Nephron (organoid): Measurements from ENCODE around the gene DNAJC11.
A peak's percentile ranks its signal among the peaks of the same experiment; 100 is the strongest.
"Not testable (repeated sequence)": the region's sequence is repeated elsewhere in the genome, so short reads cannot be mapped to it uniquely, and the experiment has no call there.

ENCODE experiments used
- H3K27ac Mint-ChIP-seq, 3 experiments: 2 replicates each; pipeline ENCODE4 v1.8.0; 2020; ENCODE audit warnings: mixed read lengths in 3 of 3, mild to moderate bottlenecking in 2 of 3, moderate library complexity in 1 of 3
- H3K27me3 Mint-ChIP-seq: 2 replicates; pipeline ENCODE4 v1.8.0; 2021; ENCODE audit warnings: low read depth, mild to moderate bottlenecking, moderate library complexity, mixed read lengths
- H3K36me3 Mint-ChIP-seq: 2 replicates; pipeline ENCODE4 v1.8.0; 2020; ENCODE audit warnings: low read depth, mixed read lengths
- H3K4me1 Mint-ChIP-seq: 2 replicates; pipeline ENCODE4 v1.8.0; 2020; ENCODE audit warnings: mixed read lengths
- H3K4me3 Mint-ChIP-seq, 3 experiments: 2 replicates each; pipeline ENCODE4 v1.8.0; 2020; ENCODE audit warnings: mild to moderate bottlenecking in 3 of 3, mixed read lengths in 3 of 3, moderate library complexity in 2 of 3
- H3K9me3 Mint-ChIP-seq: 2 replicates; pipeline ENCODE4 v1.8.0; 2020; ENCODE audit warnings: mixed read lengths
- CTCF ChIP-seq, 3 experiments: fragments of 200-600 bp; sonication (generic); IDR thresholded peaks; one replicate each; pipeline ENCODE4 v1.5.0; 2021; ENCODE audit warnings: antibody characterized with exemption in 3 of 3; ENCODE audit not compliant: unreplicated experiment in 3 of 3

The DNAJC11 gene, protein sequence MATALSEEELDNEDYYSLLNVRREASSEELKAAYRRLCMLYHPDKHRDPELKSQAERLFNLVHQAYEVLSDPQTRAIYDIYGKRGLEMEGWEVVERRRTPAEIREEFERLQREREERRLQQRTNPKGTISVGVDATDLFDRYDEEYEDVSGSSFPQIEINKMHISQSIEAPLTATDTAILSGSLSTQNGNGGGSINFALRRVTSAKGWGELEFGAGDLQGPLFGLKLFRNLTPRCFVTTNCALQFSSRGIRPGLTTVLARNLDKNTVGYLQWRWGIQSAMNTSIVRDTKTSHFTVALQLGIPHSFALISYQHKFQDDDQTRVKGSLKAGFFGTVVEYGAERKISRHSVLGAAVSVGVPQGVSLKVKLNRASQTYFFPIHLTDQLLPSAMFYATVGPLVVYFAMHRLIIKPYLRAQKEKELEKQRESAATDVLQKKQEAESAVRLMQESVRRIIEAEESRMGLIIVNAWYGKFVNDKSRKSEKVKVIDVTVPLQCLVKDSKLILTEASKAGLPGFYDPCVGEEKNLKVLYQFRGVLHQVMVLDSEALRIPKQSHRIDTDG

GRCh38 chr1:6701437-6702153 lies at the start of gene DNAJC11:
DNAJC11 (minus strand) TSS chr1:6701816; CDS start chr1:6701800, 16 bp downstream.
- Mint-ChIP-seq H3K36me3 (no peaks in the 10 kb centered on the region), H3K27me3 (no peaks in the 10 kb centered on the region), H3K27ac (peak within 1 kb of the TSS; percentile 64 to 93 (median 91)), H3K4me3 (peak within 1 kb of the TSS; percentile 91 to 98 (median 97)), H3K4me1 (peaks cover 30% of the 10 kb centered on the region), H3K9me3 (no peaks in the 10 kb centered on the region)
- peak; percentile 87 to 98 (median 91) for TF ChIP-seq CTCF (IDR thresholded peaks at IDR 0.05; ENCODE audit: unreplicated experiment in 3 of 3)

GRCh38 chr1:6750490-6750889 lies 48.9 kb upstream of the DNAJC11 start:
- Mint-ChIP-seq H3K4me3 (no peak overlapping the region), H3K27ac (no peak overlapping the region), H3K4me1 (no peaks in the 10 kb centered on the region), H3K9me3 (no peaks in the 10 kb centered on the region), H3K27me3 (peaks cover 40% of the 10 kb centered on the region), H3K36me3 (no peaks in the 10 kb centered on the region)
- TF ChIP-seq CTCF (IDR thresholded peaks at IDR 0.05; ENCODE audit: unreplicated experiment in 3 of 3), result no peak

- peaks cover 40% of the 10 kb centered on the region for H3K27me3 Mint-ChIP-seq
- no peaks in the 10 kb centered on the region for H3K36me3 Mint-ChIP-seq
- no peaks in the 10 kb centered on the region for H3K9me3 Mint-ChIP-seq
- no peak overlapping the region for H3K27ac Mint-ChIP-seq
- peaks cover 9% of the 10 kb centered on the region for H3K4me1 Mint-ChIP-seq
- no peak for TF ChIP-seq CTCF (IDR thresholded peaks at IDR 0.05; ENCODE audit: unreplicated experiment in 3 of 3)
- no peak overlapping the region for H3K4me3 Mint-ChIP-seq
Measured at GRCh38 chr1:6747674-6748073, 46.1 kb upstream of the DNAJC11 start.

- peaks cover 2% of the 10 kb centered on the region for H3K9me3 Mint-ChIP-seq
- H3K27me3 Mint-ChIP-seq, result peaks cover 29% of the 10 kb centered on the region
- H3K36me3 Mint-ChIP-seq, result no peaks in the 10 kb centered on the region
- H3K4me1 Mint-ChIP-seq, result peaks cover 9% of the 10 kb centered on the region
- no peak overlapping the region for H3K4me3 Mint-ChIP-seq
- TF ChIP-seq CTCF (IDR thresholded peaks at IDR 0.05; ENCODE audit: unreplicated experiment in 3 of 3), result no peak
- no peak overlapping the region for H3K27ac Mint-ChIP-seq
Measured at GRCh38 chr1:6745073-6745472, 43.5 kb upstream of the DNAJC11 start.

GRCh38 chr1:6743189-6744101 lies 41.8 kb upstream of the DNAJC11 start:
- TF ChIP-seq CTCF (IDR thresholded peaks at IDR 0.05; ENCODE audit: unreplicated experiment in 3 of 3), result no peak
- Mint-ChIP-seq H3K9me3 (peaks cover 2% of the 10 kb centered on the region), H3K27ac (peak overlapping the region in 1 of 3 experiments; percentile 10), H3K4me3 (no peak overlapping the region), H3K4me1 (peaks cover 9% of the 10 kb centered on the region), H3K27me3 (peaks cover 18% of the 10 kb centered on the region), H3K36me3 (no peaks in the 10 kb centered on the region)

- not testable (repeated sequence) for H3K27ac Mint-ChIP-seq, H3K4me1 Mint-ChIP-seq, H3K4me3 Mint-ChIP-seq, H3K36me3 Mint-ChIP-seq, H3K9me3 Mint-ChIP-seq
- peaks cover 12% of the 10 kb centered on the region for H3K27me3 Mint-ChIP-seq
Measured at GRCh38 chr1:6742676-6743188, 41.1 kb upstream of the DNAJC11 start.
